Posterior cingulate gyrus (tissue), 11 donors: ENCODE data around the gene SFT2D3.

Experiments used
- DNase-seq, 10 donors: peaks; one replicate each; pipeline versions ENCODE4 v3.0.0 to v3.0.0-alpha.2; 2020 to 2021; ENCODE audit warnings: mixed read lengths in 3 of 10
- intact Hi-C: fragments of 100-400 bp; cut with DNase I; formaldehyde crosslinking; loops from one replicate; pipeline ENCODE4 v1.15.1; 2023

The SFT2D3 gene

GRCh38 chr2:127701193-127701650, at the start of gene SFT2D3:
SFT2D3 (plus strand) TSS chr2:127701497; CDS start chr2:127701529, 32 bp downstream.
- peak; percentile 88 to 99 (median 92) for DNase-seq
- intact Hi-C loops, result loop anchor here (1.0 to 10.0 kb wide), 2 partner anchors 175 to 394 kb away; partner anchors contain the start of genes IWS1 and UGGT1

DNA sequence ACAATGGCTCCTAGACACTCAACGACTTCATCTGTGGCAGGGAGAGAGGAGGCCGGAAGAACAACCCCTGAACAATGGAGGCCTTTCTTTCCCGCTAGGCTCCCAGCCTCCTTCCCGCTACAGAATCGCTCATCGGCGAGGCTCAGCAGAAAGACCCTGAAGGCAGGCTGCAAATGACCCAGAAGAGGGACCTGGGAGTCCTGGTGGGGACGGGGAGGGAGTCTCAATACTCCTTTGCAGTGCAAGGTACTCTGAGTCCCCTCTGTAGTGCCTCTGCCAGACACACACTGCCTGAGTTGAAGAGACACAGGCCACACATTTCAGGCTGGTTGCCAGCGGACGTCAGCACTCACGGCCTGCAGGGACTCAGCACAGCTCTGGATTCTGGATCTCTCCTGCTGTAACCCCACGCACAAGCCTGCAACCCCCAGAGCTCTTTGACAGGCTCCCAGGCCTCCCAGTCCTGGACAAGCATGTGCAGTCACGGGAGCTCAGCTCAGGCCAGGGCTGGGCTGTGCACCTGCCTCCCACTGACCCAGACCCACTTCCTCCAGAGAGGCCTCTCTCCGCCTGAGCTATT, 49.2 kb upstream of the SFT2D3 start:
- peak in 9 of 10 donors; percentile 48 to 95 (median 78) for DNase-seq
- intact Hi-C loops, result no loop called here

DNA sequence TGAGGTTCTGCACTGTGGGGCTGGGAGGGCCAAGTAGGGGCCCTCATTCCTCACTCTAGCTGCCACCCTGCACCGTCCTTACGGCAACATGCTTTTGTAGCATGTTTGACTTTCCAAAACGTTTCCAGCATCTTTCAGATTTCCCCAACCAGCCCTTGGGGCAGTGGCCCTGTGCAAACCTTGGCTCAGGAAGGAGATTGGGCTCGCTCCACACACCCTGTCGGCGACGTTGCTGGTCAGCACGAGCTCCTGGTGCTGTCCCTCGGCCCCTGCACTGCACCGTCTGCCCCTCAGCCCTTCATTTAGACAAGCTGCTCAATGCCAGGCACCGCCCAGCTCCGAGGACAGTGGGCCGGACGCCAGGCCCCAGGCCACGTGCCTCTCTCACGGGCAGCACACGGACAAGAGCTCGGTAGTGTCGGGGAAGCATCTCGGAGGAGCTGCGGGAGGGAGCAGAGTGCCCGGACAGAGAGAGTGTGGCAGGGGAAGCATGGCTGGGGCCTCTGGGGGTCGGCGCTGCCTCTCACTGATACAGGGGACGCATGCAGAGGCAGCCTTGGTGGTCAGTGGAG, 48.4 kb upstream of the SFT2D3 start:
- intact Hi-C loops, result no loop called here
- peak in 4 of 10 donors; percentile 4 to 73 (median 62) for DNase-seq

GRCh38 chr2:127653421-127654083, 47.7 kb upstream of the SFT2D3 start:
- intact Hi-C loops, result no loop called here
- peak in 4 of 10 donors; percentile 5 to 73 (median 66) for DNase-seq

DNA sequence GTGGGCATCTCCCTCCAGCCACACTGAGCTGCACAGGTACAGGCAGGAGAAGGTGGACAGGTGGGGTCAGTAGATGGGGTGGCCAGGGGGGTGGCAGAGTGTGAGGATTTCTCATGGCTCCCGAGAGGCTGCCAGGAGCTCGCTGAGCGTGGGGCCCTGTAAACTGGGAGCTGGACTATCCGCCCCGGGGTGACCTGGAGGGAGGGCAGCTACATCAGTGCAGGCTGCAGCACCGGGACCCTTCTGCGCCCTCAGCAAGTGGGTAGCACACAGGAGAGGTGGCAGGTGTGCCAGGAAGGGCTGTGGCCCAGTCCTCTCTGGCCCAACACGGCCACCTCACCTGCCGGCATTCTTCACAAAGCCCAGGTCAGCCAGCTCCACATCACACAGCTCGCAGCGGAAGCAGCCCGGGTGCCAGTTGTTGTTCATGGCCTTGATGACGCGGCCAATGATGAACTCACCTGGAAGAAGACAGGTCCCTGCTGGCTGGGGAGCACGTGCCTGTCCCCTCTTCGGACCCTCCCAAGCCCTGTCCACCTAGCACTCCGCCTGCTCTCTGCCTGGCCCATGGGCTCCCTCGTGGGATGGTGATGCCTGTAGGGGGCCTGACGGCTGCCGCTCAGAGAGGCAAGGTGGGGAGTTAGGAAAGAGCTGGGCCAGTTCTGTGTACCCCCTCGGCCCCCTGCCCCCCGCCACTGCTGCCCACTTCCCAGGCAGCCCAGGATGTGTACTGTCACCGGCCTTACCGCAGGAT, 47.0 kb upstream of the SFT2D3 start:
- peak in 4 of 10 donors; percentile 5 to 72 (median 62) for DNase-seq
- intact Hi-C loops, result no loop called here

DNA sequence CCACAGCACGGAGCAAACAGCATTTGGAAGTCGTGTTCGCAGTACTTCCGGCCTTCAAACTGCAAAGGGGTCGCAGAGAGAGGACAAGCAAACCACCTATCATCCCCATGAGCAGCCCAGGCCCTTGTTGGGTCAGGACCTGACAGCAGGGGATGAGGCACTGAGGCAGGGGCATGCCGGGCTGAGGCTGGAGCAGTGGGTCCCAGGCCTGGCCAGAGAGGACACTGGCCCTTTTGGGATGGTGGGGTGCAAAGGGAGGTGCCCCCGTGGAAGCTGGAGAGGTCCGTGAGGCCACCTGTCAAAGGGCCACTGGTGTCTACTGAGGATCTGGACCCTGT, 46.5 kb upstream of the SFT2D3 start:
- intact Hi-C loops, result no loop called here
- peak in 4 of 10 donors; percentile 2 to 81 (median 56) for DNase-seq

GRCh38 chr2:127655209-127656073, 45.9 kb upstream of the SFT2D3 start:
- DNase-seq, result peak in 4 of 10 donors; percentile 3 to 85 (median 68)
- intact Hi-C loops, result no loop called here

- intact Hi-C loops, result no loop called here
- DNase-seq, result peak in 3 of 10 donors; percentile 3 to 77 (median 47)
Measured at GRCh38 chr2:127656569-127657231, 44.6 kb upstream of the SFT2D3 start.

- DNase-seq, result peak in 5 of 10 donors; percentile 5 to 79 (median 39)
- intact Hi-C loops, result no loop called here
Measured at GRCh38 chr2:127657232-127657595, 44.1 kb upstream of the SFT2D3 start.

GRCh38 chr2:127658146-127658545, 43.2 kb upstream of the SFT2D3 start:
- peak in 2 of 10 donors; percentile 2 to 67 for DNase-seq
- intact Hi-C loops, result no loop called here

GRCh38 chr2:127658641-127659407, 42.5 kb upstream of the SFT2D3 start:
- peak in 3 of 10 donors; percentile 16 to 62 (median 62) for DNase-seq
- intact Hi-C loops, result no loop called here

GRCh38 chr2:127659408-127660290, 41.6 kb upstream of the SFT2D3 start:
- peak in 3 of 10 donors; percentile 3 to 74 (median 67) for DNase-seq
- intact Hi-C loops, result no loop called here

DNA sequence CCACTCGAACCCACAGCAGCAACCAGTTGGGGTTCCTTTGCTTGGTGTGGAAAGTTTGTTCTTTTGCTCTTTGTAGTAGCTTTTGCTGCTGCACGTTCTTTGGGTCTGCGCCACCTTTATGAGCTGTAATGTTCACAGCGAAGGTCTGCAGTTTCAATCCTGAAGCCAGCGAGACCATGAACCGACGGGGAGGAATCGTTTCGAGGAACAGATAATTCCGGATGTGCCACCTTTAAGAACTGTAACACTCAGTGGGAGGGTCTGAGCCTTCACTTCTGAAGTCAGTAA, 41.1 kb upstream of the SFT2D3 start:
- DNase-seq, result peak in 3 of 10 donors; percentile 5 to 33 (median 22)
- intact Hi-C loops, result no loop called here

DNA sequence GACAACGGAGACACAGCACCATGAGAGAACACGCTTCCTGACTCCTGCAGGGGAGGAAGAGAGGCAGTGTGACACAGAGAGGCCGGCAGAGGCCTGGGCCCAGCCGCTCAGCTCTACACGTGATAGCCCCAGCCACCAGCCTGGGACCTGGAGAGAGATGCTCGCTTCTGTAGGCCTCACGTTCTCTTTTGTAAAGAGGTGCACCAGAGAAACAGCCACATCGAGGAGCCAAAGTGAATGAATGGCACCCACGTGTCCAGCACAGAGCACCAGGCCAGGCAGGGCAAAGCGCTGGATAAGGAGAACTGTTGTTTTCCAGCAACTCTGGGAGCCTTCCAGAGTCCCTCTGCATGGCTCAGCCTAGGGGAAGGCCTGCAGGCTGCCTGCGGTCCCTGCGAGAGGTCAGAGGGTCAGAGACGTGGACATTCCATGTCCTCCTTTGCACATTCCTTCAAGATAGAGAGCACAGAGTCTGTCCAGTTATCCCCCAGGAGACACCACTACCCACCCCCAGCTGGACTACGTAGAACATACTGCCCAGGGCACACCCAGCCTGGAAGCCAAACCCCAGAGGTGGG, 40.1 kb upstream of the SFT2D3 start:
- peak in 6 of 10 donors; percentile 41 to 92 (median 64) for DNase-seq
- intact Hi-C loops, result no loop called here

DNA sequence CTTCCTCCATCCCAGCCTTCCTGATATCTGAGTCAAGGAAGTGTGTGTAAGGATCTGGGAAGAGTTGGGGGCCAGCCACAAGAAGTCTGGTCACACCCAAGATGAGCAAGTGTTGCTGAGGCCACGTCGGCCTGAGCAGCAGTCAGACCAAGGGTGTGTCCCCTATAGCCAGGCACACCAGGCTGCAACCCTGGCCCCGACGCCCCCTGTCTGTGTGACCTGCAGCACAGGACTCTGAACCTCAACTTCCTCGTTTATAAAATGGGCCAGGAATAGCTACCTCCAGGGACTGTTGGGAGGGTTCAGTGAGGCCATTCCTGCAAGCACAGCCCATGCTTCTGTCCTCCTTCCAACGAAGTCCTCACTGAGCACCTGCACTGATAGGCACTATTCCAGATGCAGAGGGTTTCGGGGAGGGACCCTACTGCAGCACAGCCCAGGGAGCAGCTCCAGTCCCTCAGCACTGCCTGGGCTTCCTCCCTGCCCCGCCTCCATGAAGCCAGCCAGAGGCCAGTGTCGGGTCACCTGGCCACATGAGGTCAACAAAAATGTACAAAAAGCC, 39.3 kb upstream of the SFT2D3 start:
- peak in 4 of 10 donors; percentile 3 to 74 (median 40) for DNase-seq
- intact Hi-C loops, result no loop called here

- peak in 3 of 10 donors; percentile 0 to 53 (median 52) for DNase-seq
- intact Hi-C loops, result no loop called here
Measured at GRCh38 chr2:127662937-127663565, 38.2 kb upstream of the SFT2D3 start.
